HFFc6 (cell line): ENCODE measurements around the gene SLC26A2. TPM values are rescaled to one million over a fixed set of nuclear protein-coding genes. Genes with fewer than 3 reads are reported as not detected.
"Not testable (repeated sequence)": the region's sequence is repeated elsewhere in the genome, so short reads cannot be mapped to it uniquely, and the experiment has no call there.

ENCODE experiments used
- DNase-seq: peaks from one replicate; pipeline ENCODE4 v3.0.0-alpha.2; 2018
- H3K27ac Mint-ChIP-seq: 2 replicates; pipeline ENCODE4 v1.8.0; 2020; ENCODE audit warnings: mild to moderate bottlenecking, mixed read lengths
- H3K27me3 Mint-ChIP-seq: 2 replicates; pipeline ENCODE4 v1.8.0; 2021; ENCODE audit warnings: mild to moderate bottlenecking, moderate library complexity, mixed read lengths; ENCODE audit not compliant: insufficient read depth
- H3K36me3 Mint-ChIP-seq: 2 replicates; pipeline ENCODE4 v1.8.0; 2021; ENCODE audit warnings: low read depth, mixed read lengths
- H3K4me1 Mint-ChIP-seq: 2 replicates; pipeline ENCODE4 v1.8.0; 2020; ENCODE audit warnings: low read depth, mixed read lengths
- H3K4me3 Mint-ChIP-seq: 2 replicates; pipeline ENCODE4 v1.8.0; 2020; ENCODE audit warnings: mild to moderate bottlenecking, moderate library complexity, mixed read lengths
- H3K9me3 Mint-ChIP-seq: 2 replicates; pipeline ENCODE4 v1.8.0; 2020; ENCODE audit warnings: mild to moderate bottlenecking, mixed read lengths
- total RNA-seq, 6 experiments: library from RNA; stranded (reverse); fragmentation: NEBNext Ultra II Directional; extraction: Animal tissue kit (Norgen Biotek cat#: 25700); gene quantifications; 2 replicates in 1 of 6; 3 replicates in 5 of 6; pipeline ENCODE4 v1.2.3, GENCODE V29; 2021
- TF ChIP-seq, protein P1 (sequence below): fragments of 200-600 bp; sonication (generic); IDR thresholded peaks from 2 replicates; pipeline ENCODE4 v1.5.0; 2021; ENCODE audit warnings: antibody characterized with exemption, mild to moderate bottlenecking

SLC26A2 gene
- total RNA-seq, 6 experiments from 2014 or later, result 9.5 to 12.9 (median 11.4) TPM

DNA sequence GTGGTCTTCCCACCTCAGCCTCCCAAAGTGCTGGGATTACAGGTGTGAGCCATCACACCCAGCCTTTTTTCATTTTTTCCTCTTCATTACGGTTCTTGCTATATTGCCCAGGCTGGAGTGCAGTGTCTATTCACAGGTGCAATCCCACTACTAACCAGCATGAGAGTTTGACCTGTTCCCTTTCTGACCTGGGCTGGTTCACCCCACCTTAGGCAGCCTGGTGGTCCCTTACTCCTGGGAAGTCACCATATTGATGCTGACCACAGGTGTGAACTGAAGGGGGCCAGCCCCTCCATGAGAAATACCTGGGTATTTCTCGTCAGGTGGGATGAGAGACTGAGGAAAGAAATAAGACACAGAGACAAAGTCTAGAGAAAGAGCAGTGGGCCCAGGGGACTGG, 18.4 kb upstream of the SLC26A2 start:
- TF ChIP-seq, protein P1, sequence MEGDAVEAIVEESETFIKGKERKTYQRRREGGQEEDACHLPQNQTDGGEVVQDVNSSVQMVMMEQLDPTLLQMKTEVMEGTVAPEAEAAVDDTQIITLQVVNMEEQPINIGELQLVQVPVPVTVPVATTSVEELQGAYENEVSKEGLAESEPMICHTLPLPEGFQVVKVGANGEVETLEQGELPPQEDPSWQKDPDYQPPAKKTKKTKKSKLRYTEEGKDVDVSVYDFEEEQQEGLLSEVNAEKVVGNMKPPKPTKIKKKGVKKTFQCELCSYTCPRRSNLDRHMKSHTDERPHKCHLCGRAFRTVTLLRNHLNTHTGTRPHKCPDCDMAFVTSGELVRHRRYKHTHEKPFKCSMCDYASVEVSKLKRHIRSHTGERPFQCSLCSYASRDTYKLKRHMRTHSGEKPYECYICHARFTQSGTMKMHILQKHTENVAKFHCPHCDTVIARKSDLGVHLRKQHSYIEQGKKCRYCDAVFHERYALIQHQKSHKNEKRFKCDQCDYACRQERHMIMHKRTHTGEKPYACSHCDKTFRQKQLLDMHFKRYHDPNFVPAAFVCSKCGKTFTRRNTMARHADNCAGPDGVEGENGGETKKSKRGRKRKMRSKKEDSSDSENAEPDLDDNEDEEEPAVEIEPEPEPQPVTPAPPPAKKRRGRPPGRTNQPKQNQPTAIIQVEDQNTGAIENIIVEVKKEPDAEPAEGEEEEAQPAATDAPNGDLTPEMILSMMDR, result 0 out of 2 replicates have a peak, but pooled peaks have one; percentile 8
- DNase-seq, result no peak
- H3K36me3 Mint-ChIP-seq, result no peaks in the 10 kb centered on the region
- H3K27me3 Mint-ChIP-seq, result peaks cover 10% of the 10 kb centered on the region; the same call in 1 of the 2 replicates
- no peak overlapping the region for H3K4me3 Mint-ChIP-seq
- peaks cover 32% of the 10 kb centered on the region for H3K4me1 Mint-ChIP-seq
- no peaks in the 10 kb centered on the region for H3K9me3 Mint-ChIP-seq
- H3K27ac Mint-ChIP-seq, result no peak overlapping the region

DNA sequence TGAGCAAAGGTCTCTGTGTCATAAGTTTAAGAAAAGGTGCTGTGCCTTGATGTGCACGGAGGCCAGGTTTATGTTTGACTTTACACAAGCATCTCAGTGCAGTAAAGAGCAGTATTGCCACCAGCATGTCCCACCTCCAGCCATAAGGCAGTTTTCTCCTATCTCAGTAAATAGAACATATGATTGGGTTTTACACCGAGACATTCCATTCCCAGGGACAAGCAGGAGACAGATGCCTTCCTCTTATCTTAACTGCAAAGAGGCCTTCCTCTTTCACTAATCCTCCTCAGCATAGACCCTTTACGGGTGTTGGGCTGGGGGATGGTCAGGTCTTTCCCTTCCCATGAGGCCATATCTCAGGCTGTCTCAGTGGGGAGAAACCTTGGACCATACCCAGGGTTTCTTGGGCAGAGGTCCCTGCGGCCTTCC, 17.8 kb upstream of the SLC26A2 start:
- peaks cover 27% of the 10 kb centered on the region for H3K4me1 Mint-ChIP-seq
- H3K27me3 Mint-ChIP-seq, result peaks cover 11% of the 10 kb centered on the region; the same call in 1 of the 2 replicates
- H3K27ac Mint-ChIP-seq, H3K36me3 Mint-ChIP-seq, DNase-seq, H3K4me3 Mint-ChIP-seq, H3K9me3 Mint-ChIP-seq: not testable (repeated sequence)

DNA sequence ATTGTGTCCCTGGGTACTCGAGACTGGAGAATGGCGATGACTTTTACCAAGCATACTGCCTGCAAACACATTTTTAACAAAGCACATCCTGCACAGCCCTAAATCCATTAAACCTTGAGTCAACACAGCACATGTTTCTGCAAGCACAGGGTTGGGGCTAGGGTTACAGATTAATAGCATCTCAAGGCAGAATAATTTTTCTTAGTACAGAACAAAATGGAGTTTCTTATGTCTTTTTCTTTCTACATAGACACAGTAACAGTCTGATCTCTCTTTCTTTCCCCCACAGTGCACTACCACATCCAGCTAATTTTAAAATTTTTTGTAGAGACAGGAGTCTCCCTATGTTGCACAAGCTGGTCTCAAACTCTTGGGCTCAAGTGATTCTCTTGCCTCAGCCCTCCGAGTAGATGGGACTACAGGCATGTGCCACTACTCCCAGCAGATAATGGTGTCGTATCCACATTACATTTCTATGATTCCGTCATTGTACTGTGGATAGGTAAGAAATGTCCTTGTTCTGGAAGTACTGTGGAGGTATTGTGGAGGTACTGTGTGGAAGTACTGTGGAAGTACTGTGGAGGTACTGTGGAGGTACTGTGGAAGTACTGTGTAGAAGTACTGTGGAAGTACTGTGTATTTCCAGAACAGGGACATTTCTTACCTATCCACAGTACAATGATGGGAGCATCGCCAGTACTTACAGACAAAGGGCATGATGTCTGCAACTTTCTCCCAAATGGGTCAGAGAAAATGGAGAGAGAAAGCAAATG, 17.2 kb upstream of the SLC26A2 start:
- Mint-ChIP-seq H3K4me1 (peaks cover 20% of the 10 kb centered on the region), H3K27me3 (peaks cover 11% of the 10 kb centered on the region; the same call in 1 of the 2 replicates)
- not testable (repeated sequence) for H3K36me3 Mint-ChIP-seq, H3K4me3 Mint-ChIP-seq, DNase-seq, H3K9me3 Mint-ChIP-seq, H3K27ac Mint-ChIP-seq

DNA sequence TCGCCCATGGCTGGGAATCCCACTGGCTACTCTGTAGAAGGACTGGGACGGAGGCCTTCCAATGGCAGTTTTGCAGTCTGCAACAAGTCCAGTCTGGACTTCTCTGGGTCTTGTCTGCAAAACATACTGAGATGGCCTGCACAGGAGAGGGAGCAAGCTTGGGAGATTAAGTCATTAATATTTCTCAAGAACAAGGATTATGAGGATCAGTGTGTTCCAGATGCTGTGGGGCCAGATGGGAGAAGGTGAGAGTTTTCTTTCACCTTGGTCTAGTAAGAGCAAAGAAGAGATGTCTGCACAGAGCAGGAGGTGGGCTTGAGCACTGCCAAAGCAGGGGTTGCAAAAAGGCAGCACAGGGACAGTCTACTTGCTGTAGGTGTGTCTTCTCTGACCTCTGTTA, 15.9 kb upstream of the SLC26A2 start, which contains the start of gene PDE6A:
TSS of gene PDE6A (minus strand) at position 128 of the 400 bp plus-strand sequence. CDS start at position 8, 120 bp downstream.
- TF ChIP-seq, protein P1, result no peak
- Mint-ChIP-seq H3K9me3 (no peaks in the 10 kb centered on the region), H3K27me3 (peaks cover 13% of the 10 kb centered on the region), H3K27ac (no peak within 1 kb of the TSS), H3K4me1 (peaks cover 7% of the 10 kb centered on the region), H3K36me3 (no peaks in the 10 kb centered on the region), H3K4me3 (no peak within 1 kb of the TSS)
- no peak for DNase-seq

DNA sequence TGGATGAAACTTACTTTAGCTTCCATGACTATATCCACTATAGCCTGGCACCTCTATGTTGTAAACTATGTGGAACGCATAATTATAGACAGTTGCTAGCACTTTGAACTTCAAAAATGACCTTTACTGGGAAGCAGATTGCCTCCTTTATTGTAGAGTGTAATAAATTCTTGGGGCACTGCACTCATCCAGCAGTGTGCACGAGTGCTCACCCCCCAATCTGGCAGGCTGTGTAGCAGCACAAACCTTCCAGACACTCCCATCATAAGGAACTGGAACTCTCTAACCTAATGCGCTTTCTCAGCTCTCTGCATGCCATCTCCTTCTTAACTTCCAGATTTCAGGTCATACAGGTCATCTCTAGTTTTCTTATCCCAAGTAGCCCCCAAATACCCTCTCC, 14.4 kb upstream of the SLC26A2 start:
- no peaks in the 10 kb centered on the region for H3K36me3 Mint-ChIP-seq
- H3K27me3 Mint-ChIP-seq, result peaks cover 16% of the 10 kb centered on the region
- no peak for DNase-seq
- no peak overlapping the region for H3K4me3 Mint-ChIP-seq
- no peaks in the 10 kb centered on the region for H3K9me3 Mint-ChIP-seq
- TF ChIP-seq, protein P1, result no peak
- no peaks in the 10 kb centered on the region for H3K4me1 Mint-ChIP-seq
- H3K27ac Mint-ChIP-seq, result no peak overlapping the region

DNA sequence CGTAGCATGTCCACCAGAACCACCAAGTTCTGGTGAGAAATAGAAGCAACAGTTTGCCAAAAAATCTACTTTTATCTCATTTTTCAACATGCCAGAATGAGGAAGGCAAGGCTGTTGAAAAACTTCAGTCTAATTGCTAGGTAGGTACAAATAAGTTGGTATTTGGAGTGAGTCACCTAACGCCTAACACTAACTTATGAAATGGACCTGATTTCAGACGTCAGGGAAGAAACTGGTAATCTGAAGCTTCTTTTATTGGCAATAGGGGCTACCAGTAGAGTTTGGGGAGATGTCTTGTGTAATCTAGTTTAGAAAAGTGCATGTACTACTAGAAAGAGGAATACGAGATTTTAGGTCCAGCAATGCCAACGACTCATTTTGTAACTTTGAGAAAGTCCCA, 11.6 kb upstream of the SLC26A2 start:
- Mint-ChIP-seq H3K4me3 (no peak overlapping the region), H3K27ac (no peak overlapping the region), H3K36me3 (no peaks in the 10 kb centered on the region), H3K4me1 (no peaks in the 10 kb centered on the region), H3K27me3 (peaks cover 16% of the 10 kb centered on the region), H3K9me3 (no peaks in the 10 kb centered on the region)
- DNase-seq, result no peak
- TF ChIP-seq, protein P1, result no peak
